ENCODE measurements around the gene FXYD2.

GRCh38 chr11:117794772-117795629, 29.5 kb downstream of the FXYD2 start:
- TF ChIP-seq CTCF (IDR thresholded peaks at IDR 0.05 in 2 of 3, conservative IDR thresholded peaks at IDR 0.05 in 1 of 3; ENCODE audit: insufficient read depth in 2 of 3, low read depth in 1 of 3, low read length in 3 of 3) (no peak), DPF2 (IDR thresholded peaks at IDR 0.05) (no peak), ATF4 (CRISPR knock-in tag; IDR thresholded peaks at IDR 0.05) (no peak), CBX5 (IDR thresholded peaks at IDR 0.05; ENCODE audit: borderline replicate concordance, low read depth) (no peak), NR2C1 (IDR thresholded peaks at IDR 0.05) (no peak), NR2C1 (tag; IDR thresholded peaks at IDR 0.05) (no peak), ZNF217 (CRISPR knock-in tag; IDR thresholded peaks at IDR 0.05) (no peak), TRIM28 (IDR thresholded peaks at IDR 0.05) (no peak), ZHX1 (conservative IDR thresholded peaks at IDR 0.05; ENCODE audit: low read length) (no peak), TAF1 (IDR thresholded peaks at IDR 0.05; ENCODE audit: control insufficient read depth, extremely low read depth, insufficient read depth, low read length, severe bottlenecking) (no peak), CEBPZ (IDR thresholded peaks at IDR 0.05; ENCODE audit: borderline replicate concordance, low read depth, low read length) (no peak), REST (IDR thresholded peaks at IDR 0.05; ENCODE audit: borderline replicate concordance) (no peak), REST (CRISPR knock-in tag; IDR thresholded peaks at IDR 0.05; ENCODE audit: low read depth) (no peak)
